Mammary epithelial cell (primary cell): Measurements from ENCODE around the gene APC2.

Experiments used
- CTCF ChIP-seq, 2 donors: IDR thresholded peaks in 1 of 2; conservative IDR thresholded peaks in 1 of 2; 2 replicates each; pipeline ENCODE4 v1.5.1; 2011 to 2012; ENCODE audit warnings: inconsistent platforms in 2 of 2, low read length in 2 of 2, mild to moderate bottlenecking in 2 of 2, control low read depth in 1 of 2, low read depth in 1 of 2; ENCODE audit not compliant: insufficient read depth in 1 of 2; ENCODE audit errors: extremely low read depth in 1 of 2
- EZH2 ChIP-seq: IDR thresholded peaks from 2 replicates; pipeline ENCODE4 v1.6.1; 2012; ENCODE audit warnings: low read length, inconsistent platforms, borderline replicate concordance

GRCh38 chr19:1466461-1467214, 16.7 kb downstream of the APC2 start:
- peak; percentile 76 for TF ChIP-seq EZH2
- no peak for TF ChIP-seq CTCF (conservative IDR thresholded peaks at IDR 0.05 in 1 of 2, IDR thresholded peaks at IDR 0.05 in 1 of 2; ENCODE audit: extremely low read depth in 1 of 2, insufficient read depth in 1 of 2, low read depth in 1 of 2, low read length in 2 of 2)
